Measurements from ENCODE around the gene GLI2. TPM values are rescaled to one million over a fixed set of nuclear protein-coding genes. Genes with fewer than 3 reads are reported as not detected.

GLI2 gene
- total RNA-seq, 1 experiment from 2014 or later: 3.4 TPM

DNA sequence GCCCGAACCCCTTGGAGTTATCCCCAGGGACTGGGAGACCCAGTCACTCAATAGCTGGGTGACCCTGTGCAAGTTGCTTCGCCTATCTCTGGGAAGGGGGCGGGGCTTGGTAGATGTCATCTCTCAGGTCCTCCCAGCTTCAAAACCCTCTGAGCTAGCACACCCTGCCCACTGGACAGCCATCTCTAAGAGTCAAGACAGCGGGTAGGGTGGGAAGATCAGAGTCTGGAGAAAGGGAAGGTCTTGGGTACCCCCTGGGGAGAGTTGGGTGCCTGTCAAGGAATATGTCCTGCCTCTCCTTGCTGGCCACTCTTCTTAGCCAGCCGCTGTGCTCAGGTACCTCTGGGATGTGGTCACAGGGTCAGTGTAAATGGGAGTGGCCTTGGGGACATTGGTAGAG lies 8.0 kb downstream of the GLI2 start:
- intact Hi-C loops (cut with micrococcal nuclease): no loop called here
- no peak overlapping the region for H2AFZ ChIP-seq (ENCODE audit: low read depth, low read length, poor library complexity, severe bottlenecking)
- H3K9ac ChIP-seq (ENCODE audit: low read length): no peak overlapping the region
- no TSS peak for BruUV-seq (replicated peaks)
- ATAC-seq (no peak), DNase-seq (ENCODE audit: low read depth, low spot score) (no peak)
- H3K9me2 ChIP-seq (ENCODE audit: insufficient read depth): no peaks in the 10 kb centered on the region
- H4K20me1 ChIP-seq (ENCODE audit: insufficient read depth): no peaks in the 10 kb centered on the region
- TF ChIP-seq, protein P1, sequence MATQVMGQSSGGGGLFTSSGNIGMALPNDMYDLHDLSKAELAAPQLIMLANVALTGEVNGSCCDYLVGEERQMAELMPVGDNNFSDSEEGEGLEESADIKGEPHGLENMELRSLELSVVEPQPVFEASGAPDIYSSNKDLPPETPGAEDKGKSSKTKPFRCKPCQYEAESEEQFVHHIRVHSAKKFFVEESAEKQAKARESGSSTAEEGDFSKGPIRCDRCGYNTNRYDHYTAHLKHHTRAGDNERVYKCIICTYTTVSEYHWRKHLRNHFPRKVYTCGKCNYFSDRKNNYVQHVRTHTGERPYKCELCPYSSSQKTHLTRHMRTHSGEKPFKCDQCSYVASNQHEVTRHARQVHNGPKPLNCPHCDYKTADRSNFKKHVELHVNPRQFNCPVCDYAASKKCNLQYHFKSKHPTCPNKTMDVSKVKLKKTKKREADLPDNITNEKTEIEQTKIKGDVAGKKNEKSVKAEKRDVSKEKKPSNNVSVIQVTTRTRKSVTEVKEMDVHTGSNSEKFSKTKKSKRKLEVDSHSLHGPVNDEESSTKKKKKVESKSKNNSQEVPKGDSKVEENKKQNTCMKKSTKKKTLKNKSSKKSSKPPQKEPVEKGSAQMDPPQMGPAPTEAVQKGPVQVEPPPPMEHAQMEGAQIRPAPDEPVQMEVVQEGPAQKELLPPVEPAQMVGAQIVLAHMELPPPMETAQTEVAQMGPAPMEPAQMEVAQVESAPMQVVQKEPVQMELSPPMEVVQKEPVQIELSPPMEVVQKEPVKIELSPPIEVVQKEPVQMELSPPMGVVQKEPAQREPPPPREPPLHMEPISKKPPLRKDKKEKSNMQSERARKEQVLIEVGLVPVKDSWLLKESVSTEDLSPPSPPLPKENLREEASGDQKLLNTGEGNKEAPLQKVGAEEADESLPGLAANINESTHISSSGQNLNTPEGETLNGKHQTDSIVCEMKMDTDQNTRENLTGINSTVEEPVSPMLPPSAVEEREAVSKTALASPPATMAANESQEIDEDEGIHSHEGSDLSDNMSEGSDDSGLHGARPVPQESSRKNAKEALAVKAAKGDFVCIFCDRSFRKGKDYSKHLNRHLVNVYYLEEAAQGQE (IDR thresholded peaks at IDR 0.05; ENCODE audit: low read depth): no peak
- TF ChIP-seq CEBPB (IDR thresholded peaks at IDR 0.05; ENCODE audit: low read depth) (no peak), RAD21 (IDR thresholded peaks at IDR 0.05; ENCODE audit: low read depth) (no peak)
- no peaks in the 10 kb centered on the region for H3K27me3 ChIP-seq (ENCODE audit: insufficient read depth, low read length)
- no peak overlapping the region for H3K4me3 ChIP-seq (replicated peaks in 1 of 2; ENCODE audit: low read depth in 1 of 2, low read length in 2 of 2)
- ChIA-PET POLR2A (no interaction called here), RAD21 (ENCODE audit: low non-redundant PET in 1 of 2, low total read pairs in 2 of 2, uncharacterized antibody in 2 of 2, unreplicated experiment in 2 of 2) (no interaction called here), CTCF (no interaction called here)
- no peaks in the 10 kb centered on the region for H3K9me3 ChIP-seq (ENCODE audit: control insufficient read depth in 1 of 2, insufficient read depth in 1 of 2, low read depth in 1 of 2, low read length in 2 of 2)
- H3K36me3 ChIP-seq (ENCODE audit: control insufficient read depth in 1 of 2, insufficient read depth in 2 of 2, low read length in 2 of 2): no peaks in the 10 kb centered on the region
- peaks cover 0 to 17% of the 10 kb centered on the region in 2 experiments; a peak in 2 of 4 replicates for H3K4me1 ChIP-seq (ENCODE audit: control insufficient read depth in 1 of 2, insufficient read depth in 2 of 2, low read length in 2 of 2)
- no peak overlapping the region for H3K4me2 ChIP-seq (ENCODE audit: low read length)
- no peaks in the 10 kb centered on the region for H3K79me2 ChIP-seq (ENCODE audit: insufficient read depth, low read length)
- H3K27ac ChIP-seq (ENCODE audit: low read depth, low read length): no peak overlapping the region

DNA sequence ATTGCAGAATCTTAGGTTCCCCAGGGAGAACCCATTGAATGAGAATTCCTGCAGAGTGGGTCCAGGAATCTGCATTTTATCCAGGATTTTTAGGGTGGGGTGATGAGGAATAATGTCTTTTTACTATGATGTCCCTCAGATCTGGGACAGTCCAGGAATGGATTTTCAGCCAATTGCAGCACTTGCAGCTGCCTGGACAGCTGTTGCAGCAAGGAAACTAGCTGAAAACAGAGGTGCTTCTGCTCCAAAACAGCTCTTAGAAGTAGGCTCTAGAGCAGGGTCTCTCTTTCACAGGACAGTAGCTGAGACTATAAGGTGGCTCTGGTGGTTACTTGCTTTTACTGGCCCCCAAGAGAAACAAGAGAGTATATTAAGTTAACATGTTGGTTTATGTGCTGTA lies 9.1 kb downstream of the GLI2 start:
- no peak for ATAC-seq
- no peaks in the 10 kb centered on the region for H4K20me1 ChIP-seq (ENCODE audit: insufficient read depth)
- H3K4me2 ChIP-seq (ENCODE audit: low read length): no peak overlapping the region
- BruUV-seq (replicated peaks): no TSS peak
- peaks cover 0 to 17% of the 10 kb centered on the region in 2 experiments; a peak in 2 of 4 replicates for H3K4me1 ChIP-seq (ENCODE audit: control insufficient read depth in 1 of 2, insufficient read depth in 2 of 2, low read length in 2 of 2)
- H3K36me3 ChIP-seq (ENCODE audit: control insufficient read depth in 1 of 2, insufficient read depth in 2 of 2, low read length in 2 of 2): no peaks in the 10 kb centered on the region
- intact Hi-C loops (cut with micrococcal nuclease): no loop called here
- POLR2A ChIA-PET: no interaction called here
- H3K9ac ChIP-seq (ENCODE audit: low read length): no peak overlapping the region
- CTCF ChIA-PET: no interaction called here
- H3K79me2 ChIP-seq (ENCODE audit: insufficient read depth, low read length): no peaks in the 10 kb centered on the region
- DNase-seq (ENCODE audit: low read depth, low spot score): no peak
- TF ChIP-seq FOSL1 (IDR thresholded peaks at IDR 0.05; ENCODE audit: low read depth): no peak
- TF ChIP-seq, protein P2, sequence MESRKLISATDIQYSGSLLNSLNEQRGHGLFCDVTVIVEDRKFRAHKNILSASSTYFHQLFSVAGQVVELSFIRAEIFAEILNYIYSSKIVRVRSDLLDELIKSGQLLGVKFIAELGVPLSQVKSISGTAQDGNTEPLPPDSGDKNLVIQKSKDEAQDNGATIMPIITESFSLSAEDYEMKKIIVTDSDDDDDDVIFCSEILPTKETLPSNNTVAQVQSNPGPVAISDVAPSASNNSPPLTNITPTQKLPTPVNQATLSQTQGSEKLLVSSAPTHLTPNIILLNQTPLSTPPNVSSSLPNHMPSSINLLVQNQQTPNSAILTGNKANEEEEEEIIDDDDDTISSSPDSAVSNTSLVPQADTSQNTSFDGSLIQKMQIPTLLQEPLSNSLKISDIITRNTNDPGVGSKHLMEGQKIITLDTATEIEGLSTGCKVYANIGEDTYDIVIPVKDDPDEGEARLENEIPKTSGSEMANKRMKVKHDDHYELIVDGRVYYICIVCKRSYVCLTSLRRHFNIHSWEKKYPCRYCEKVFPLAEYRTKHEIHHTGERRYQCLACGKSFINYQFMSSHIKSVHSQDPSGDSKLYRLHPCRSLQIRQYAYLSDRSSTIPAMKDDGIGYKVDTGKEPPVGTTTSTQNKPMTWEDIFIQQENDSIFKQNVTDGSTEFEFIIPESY (IDR thresholded peaks at IDR 0.05; ENCODE audit: extremely low read depth, insufficient replicate concordance, low read length): no peak
- no peak overlapping the region for H2AFZ ChIP-seq (ENCODE audit: low read depth, low read length, poor library complexity, severe bottlenecking)
- H3K27ac ChIP-seq (ENCODE audit: low read depth, low read length): no peak overlapping the region
- RAD21 ChIA-PET (ENCODE audit: low non-redundant PET in 1 of 2, low total read pairs in 2 of 2, uncharacterized antibody in 2 of 2, unreplicated experiment in 2 of 2): no interaction called here
- no peaks in the 10 kb centered on the region for H3K27me3 ChIP-seq (ENCODE audit: insufficient read depth, low read length)
- no peaks in the 10 kb centered on the region for H3K9me2 ChIP-seq (ENCODE audit: insufficient read depth)
- no peaks in the 10 kb centered on the region for H3K9me3 ChIP-seq (ENCODE audit: control insufficient read depth in 1 of 2, insufficient read depth in 1 of 2, low read depth in 1 of 2, low read length in 2 of 2)
- no peak overlapping the region for H3K4me3 ChIP-seq (replicated peaks in 1 of 2; ENCODE audit: low read depth in 1 of 2, low read length in 2 of 2)

Measured in HCT116 (cell line).